Chondrocyte (in vitro differentiated cells): ENCODE results near the gene NDUFS5. TPM values are rescaled to one million over a fixed set of nuclear protein-coding genes. Genes with fewer than 3 reads are reported as not detected.

Experiments
- DNase-seq: peaks from one replicate; pipeline ENCODE4 v3.0.0; 2021; ENCODE audit warnings: mixed read lengths, low spot score
- H3K27ac Mint-ChIP-seq: one replicate; pipeline ENCODE4 v1.8.0; 2021; ENCODE audit warnings: mild to moderate bottlenecking, moderate library complexity, mixed read lengths; ENCODE audit not compliant: unreplicated experiment
- H3K27me3 Mint-ChIP-seq: 2 replicates; pipeline ENCODE4 v1.8.0; 2021; ENCODE audit warnings: low read depth, mixed read lengths
- H3K36me3 Mint-ChIP-seq: 2 replicates; pipeline ENCODE4 v1.8.0; 2021; ENCODE audit warnings: low read depth, mixed read lengths
- H3K4me1 Mint-ChIP-seq: 2 replicates; pipeline ENCODE4 v1.8.0; 2021; ENCODE audit warnings: low read depth, mild to moderate bottlenecking, mixed read lengths
- H3K4me3 Mint-ChIP-seq: one replicate; pipeline ENCODE4 v1.8.0; 2021; ENCODE audit warnings: mild to moderate bottlenecking, moderate library complexity, mixed read lengths; ENCODE audit not compliant: unreplicated experiment
- H3K9me3 Mint-ChIP-seq: 2 replicates; pipeline ENCODE4 v1.8.0; 2021; ENCODE audit warnings: low read depth, mixed read lengths
- total RNA-seq: library from RNA; stranded (reverse); gene quantifications from 3 replicates; pipeline ENCODE4 v1.2.1, GENCODE V29; 2021
- TF ChIP-seq, protein P1 (sequence below): fragments of 200-600 bp; sonication (generic); IDR thresholded peaks from 2 replicates; pipeline ENCODE4 v1.5.0; 2021; ENCODE audit warnings: antibody characterized with exemption, mild to moderate bottlenecking, moderate library complexity

The NDUFS5 gene
- total RNA-seq, 1 donor from 2014 or later: 149 TPM

DNA sequence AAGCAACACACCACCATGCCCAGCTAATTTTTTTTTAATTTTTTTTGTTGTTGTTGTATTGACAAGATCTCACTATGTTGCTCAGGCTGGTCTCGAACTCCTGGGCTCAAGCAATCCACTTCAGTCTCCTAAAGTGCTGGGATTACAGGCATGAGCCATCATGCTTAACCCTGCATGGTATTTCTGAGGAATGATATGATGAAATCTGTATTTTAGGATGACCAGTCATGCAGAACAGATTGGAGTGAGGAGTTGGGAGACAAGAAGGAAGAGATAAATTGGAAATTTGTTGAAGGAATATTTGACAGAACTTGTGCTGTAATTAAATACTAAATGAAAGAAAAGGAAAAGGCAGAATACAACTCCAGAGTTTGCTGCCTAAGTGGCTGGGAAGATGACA lies 4.7 kb upstream of the NDUFS5 start:
- Mint-ChIP-seq H3K4me1 (peaks cover 6% of the 10 kb centered on the region), H3K36me3 (no peaks in the 10 kb centered on the region), H3K9me3 (no peaks in the 10 kb centered on the region), H3K27ac (no peak overlapping the region), H3K27me3 (no peaks in the 10 kb centered on the region), H3K4me3 (no peak overlapping the region)
- TF ChIP-seq, protein P1, sequence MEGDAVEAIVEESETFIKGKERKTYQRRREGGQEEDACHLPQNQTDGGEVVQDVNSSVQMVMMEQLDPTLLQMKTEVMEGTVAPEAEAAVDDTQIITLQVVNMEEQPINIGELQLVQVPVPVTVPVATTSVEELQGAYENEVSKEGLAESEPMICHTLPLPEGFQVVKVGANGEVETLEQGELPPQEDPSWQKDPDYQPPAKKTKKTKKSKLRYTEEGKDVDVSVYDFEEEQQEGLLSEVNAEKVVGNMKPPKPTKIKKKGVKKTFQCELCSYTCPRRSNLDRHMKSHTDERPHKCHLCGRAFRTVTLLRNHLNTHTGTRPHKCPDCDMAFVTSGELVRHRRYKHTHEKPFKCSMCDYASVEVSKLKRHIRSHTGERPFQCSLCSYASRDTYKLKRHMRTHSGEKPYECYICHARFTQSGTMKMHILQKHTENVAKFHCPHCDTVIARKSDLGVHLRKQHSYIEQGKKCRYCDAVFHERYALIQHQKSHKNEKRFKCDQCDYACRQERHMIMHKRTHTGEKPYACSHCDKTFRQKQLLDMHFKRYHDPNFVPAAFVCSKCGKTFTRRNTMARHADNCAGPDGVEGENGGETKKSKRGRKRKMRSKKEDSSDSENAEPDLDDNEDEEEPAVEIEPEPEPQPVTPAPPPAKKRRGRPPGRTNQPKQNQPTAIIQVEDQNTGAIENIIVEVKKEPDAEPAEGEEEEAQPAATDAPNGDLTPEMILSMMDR: no peak
- no peak for DNase-seq

GRCh38 chr1:39023140-39023539 lies 3.0 kb upstream of the NDUFS5 start:
- Mint-ChIP-seq H3K4me3 (no peak overlapping the region), H3K36me3 (no peaks in the 10 kb centered on the region), H3K27me3 (no peaks in the 10 kb centered on the region), H3K27ac (no peak overlapping the region), H3K9me3 (no peaks in the 10 kb centered on the region), H3K4me1 (peaks cover 15% of the 10 kb centered on the region)
- TF ChIP-seq, protein P1: no peak
- DNase-seq: no peak

DNA sequence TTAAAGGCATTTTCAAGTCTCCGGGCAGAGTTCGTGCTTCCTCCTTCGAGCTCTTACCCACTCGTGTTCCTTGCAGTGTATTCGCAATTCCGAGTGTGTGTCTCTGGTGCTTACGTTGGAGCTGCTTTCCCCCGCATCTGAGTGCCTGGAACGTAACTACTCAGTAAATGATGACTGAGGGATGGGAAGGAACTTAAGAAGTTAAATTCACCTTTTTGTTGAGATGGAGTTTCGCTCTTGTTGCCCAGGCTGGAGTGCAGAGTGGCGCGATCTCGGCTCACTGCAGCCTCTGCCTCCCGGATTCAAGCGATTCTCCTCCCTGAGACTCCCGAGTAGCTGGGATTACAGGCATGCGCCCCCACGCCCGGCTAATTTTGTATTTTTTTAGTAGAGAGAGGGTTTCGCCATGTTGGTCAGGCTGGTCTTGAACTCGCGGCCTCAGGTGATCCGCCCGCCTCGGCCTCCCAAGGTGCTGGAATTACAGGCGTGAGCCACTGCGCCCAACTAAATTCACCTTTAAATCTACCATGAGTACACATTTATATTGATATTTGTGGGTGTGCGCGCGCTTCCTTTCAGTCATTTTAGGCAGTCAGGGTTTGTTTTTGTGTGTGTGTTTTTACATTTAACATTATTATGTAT lies 837 bp downstream of the NDUFS5 start:
- TF ChIP-seq, protein P1: no peak
- Mint-ChIP-seq H3K27me3 (no peaks in the 10 kb centered on the region), H3K36me3 (peaks cover 13% of the 10 kb centered on the region), H3K9me3 (no peaks in the 10 kb centered on the region), H3K4me1 (peaks cover 21% of the 10 kb centered on the region), H3K27ac (peak overlapping the region; percentile 100), H3K4me3 (peak overlapping the region; percentile 87)
- no peak for DNase-seq

GRCh38 chr1:39034114-39034654 lies 8.0 kb downstream of the NDUFS5 start:
- H3K4me1 Mint-ChIP-seq: peaks cover 4% of the 10 kb centered on the region
- no peak overlapping the region for H3K4me3 Mint-ChIP-seq
- H3K36me3 Mint-ChIP-seq: peaks cover 29% of the 10 kb centered on the region
- TF ChIP-seq, protein P1: no peak
- no peak for DNase-seq
- peak overlapping the region; percentile 24 for H3K27ac Mint-ChIP-seq
- H3K27me3 Mint-ChIP-seq: no peaks in the 10 kb centered on the region
- H3K9me3 Mint-ChIP-seq: no peaks in the 10 kb centered on the region

- DNase-seq: no peak
- TF ChIP-seq, protein P1: no peak
- no peaks in the 10 kb centered on the region for H3K9me3 Mint-ChIP-seq
- peaks cover 24% of the 10 kb centered on the region for H3K36me3 Mint-ChIP-seq
- no peak overlapping the region for H3K4me3 Mint-ChIP-seq
- H3K4me1 Mint-ChIP-seq: peaks cover 4% of the 10 kb centered on the region
- no peak overlapping the region for H3K27ac Mint-ChIP-seq
- H3K27me3 Mint-ChIP-seq: no peaks in the 10 kb centered on the region
These were observed 10.5 kb downstream of the NDUFS5 start for GRCh38 chr1:39036678-39037077.
